22Rv1 (cell line): ENCODE data around the gene GRM8.

Source experiments
- ZFX ChIP-seq: fragments of 450-650 bp; IDR thresholded peaks from 2 replicates; pipeline ENCODE4 v1.6.1; 2017; ENCODE audit warnings: antibody characterized with exemption, borderline replicate concordance
- TF ChIP-seq, protein P1 (sequence below): fragments of 450-650 bp; IDR thresholded peaks from 2 replicates; pipeline ENCODE4 v1.5.1; 2017; ENCODE audit warnings: mild to moderate bottlenecking

DNA sequence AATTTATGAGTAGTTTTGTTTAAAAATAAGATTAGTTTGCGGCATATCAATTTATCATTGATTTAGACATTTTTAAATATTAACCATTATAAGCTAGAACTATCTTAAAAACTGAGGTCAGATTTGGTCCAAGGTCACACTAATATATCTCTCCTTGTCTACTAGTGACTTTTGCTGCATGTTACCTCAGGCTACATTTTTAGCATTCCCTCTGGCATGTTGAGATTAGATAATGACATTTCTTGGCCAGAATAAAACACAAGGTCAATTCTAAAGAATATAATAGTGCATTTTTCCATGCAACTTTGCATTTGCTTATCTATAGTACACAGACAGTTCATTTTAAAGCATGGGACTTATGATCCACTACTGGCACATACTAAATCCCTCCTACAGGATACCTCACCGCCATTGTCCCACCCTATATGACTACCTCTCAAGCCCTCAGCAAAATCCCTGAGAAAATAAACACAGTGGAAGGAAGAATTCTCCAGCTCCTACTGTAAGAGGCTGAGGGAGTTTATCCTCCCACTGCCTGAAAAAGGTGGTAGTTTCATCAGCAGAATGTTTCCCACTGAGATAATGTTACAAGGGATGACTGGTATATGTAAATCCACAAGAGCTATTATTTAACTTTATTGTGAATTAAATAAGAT lies 816.4 kb downstream of the GRM8 start:
- TF ChIP-seq, protein P1, sequence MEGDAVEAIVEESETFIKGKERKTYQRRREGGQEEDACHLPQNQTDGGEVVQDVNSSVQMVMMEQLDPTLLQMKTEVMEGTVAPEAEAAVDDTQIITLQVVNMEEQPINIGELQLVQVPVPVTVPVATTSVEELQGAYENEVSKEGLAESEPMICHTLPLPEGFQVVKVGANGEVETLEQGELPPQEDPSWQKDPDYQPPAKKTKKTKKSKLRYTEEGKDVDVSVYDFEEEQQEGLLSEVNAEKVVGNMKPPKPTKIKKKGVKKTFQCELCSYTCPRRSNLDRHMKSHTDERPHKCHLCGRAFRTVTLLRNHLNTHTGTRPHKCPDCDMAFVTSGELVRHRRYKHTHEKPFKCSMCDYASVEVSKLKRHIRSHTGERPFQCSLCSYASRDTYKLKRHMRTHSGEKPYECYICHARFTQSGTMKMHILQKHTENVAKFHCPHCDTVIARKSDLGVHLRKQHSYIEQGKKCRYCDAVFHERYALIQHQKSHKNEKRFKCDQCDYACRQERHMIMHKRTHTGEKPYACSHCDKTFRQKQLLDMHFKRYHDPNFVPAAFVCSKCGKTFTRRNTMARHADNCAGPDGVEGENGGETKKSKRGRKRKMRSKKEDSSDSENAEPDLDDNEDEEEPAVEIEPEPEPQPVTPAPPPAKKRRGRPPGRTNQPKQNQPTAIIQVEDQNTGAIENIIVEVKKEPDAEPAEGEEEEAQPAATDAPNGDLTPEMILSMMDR = no peak
- TF ChIP-seq ZFX = no peak
